GM21515 (cell line): Measurements from ENCODE around the gene PIGH.
A peak's percentile ranks its signal among the peaks of the same experiment; 100 is the strongest.
"Not testable (repeated sequence)": the region's sequence is repeated elsewhere in the genome, so short reads cannot be mapped to it uniquely, and the experiment has no call there.

ENCODE experiments used
- ATAC-seq: cut with Tn5 transposase; IDR thresholded peaks from one replicate; pipeline ENCODE4 v1.9.1; 2021; ENCODE audit not compliant: unreplicated experiment

PIGH gene

GRCh38 chr14:67610491-67610890 is 10.4 kb upstream of the PIGH start:
- ATAC-seq, result no peak

- no peak for ATAC-seq
Observed at GRCh38 chr14:67609642-67610310, 9.7 kb upstream of the PIGH start.

- no peak for ATAC-seq
Observed at GRCh38 chr14:67607646-67608045, 7.6 kb upstream of the PIGH start.

- ATAC-seq, result peak; percentile 77
Observed at GRCh38 chr14:67602995-67603545, 3.0 kb upstream of the PIGH start.

GRCh38 chr14:67602076-67602475 is 2.0 kb upstream of the PIGH start:
- no peak for ATAC-seq

GRCh38 chr14:67600562-67600974 is 500 bp upstream of the PIGH start:
- not testable (repeated sequence) for ATAC-seq

GRCh38 chr14:67595392-67595791 is 4.7 kb downstream of the PIGH start:
- ATAC-seq, result no peak

GRCh38 chr14:67593650-67594049 is 6.4 kb downstream of the PIGH start:
- ATAC-seq, result not testable (repeated sequence)

- no peak for ATAC-seq
Observed at GRCh38 chr14:67589204-67589770, 10.8 kb downstream of the PIGH start.

- no peak for ATAC-seq
Observed at GRCh38 chr14:67586369-67586768, 13.7 kb downstream of the PIGH start.

GRCh38 chr14:67584978-67585377 is 15.1 kb downstream of the PIGH start:
- no peak for ATAC-seq

GRCh38 chr14:67583711-67584644 is 16.1 kb downstream of the PIGH start:
- no peak for ATAC-seq

GRCh38 chr14:67582061-67582460 is 18.0 kb downstream of the PIGH start:
- ATAC-seq, result no peak

GRCh38 chr14:67581643-67582042 is 18.4 kb downstream of the PIGH start:
- ATAC-seq, result no peak

GRCh38 chr14:67580336-67581171 is 19.5 kb downstream of the PIGH start:
- no peak for ATAC-seq

GRCh38 chr14:67579636-67580035 is 20.4 kb downstream of the PIGH start:
- no peak for ATAC-seq

- ATAC-seq, result no peak
Observed at GRCh38 chr14:67579040-67579439, 21.0 kb downstream of the PIGH start.

- no peak for ATAC-seq
Observed at GRCh38 chr14:67577909-67578749, 21.9 kb downstream of the PIGH start.

GRCh38 chr14:67577181-67577808 is 22.8 kb downstream of the PIGH start:
- no peak for ATAC-seq
